ENCODE data around the gene KYNU. TPM values are rescaled to one million over a fixed set of nuclear protein-coding genes. Genes with fewer than 3 reads are reported as not detected.

The KYNU gene
- total RNA-seq, 1 donor from 2014 or later: 0.26 TPM

DNA sequence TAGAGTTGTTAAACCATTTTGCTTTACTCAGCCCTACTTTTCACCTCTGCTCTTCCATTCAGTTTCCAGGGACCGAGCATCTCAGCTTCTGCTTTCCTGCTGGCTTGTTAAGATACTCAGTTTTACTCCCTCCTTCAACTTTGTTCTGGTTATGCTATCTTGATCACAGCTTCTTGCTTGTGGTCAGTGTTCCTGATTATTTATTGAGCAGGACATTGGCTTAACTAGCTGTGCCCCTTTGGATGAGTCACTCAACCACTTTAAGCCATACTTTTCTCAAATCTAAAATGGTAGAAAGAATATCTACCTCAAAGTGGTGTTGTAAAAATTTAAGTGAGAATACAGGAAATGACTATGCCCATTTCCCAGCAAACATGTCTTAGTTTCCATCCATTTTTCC, 124.0 kb downstream of the KYNU start:
- no peaks in the 10 kb centered on the region for H3K27me3 Mint-ChIP-seq (ENCODE audit: low read depth)
- TF ChIP-seq, protein P1, sequence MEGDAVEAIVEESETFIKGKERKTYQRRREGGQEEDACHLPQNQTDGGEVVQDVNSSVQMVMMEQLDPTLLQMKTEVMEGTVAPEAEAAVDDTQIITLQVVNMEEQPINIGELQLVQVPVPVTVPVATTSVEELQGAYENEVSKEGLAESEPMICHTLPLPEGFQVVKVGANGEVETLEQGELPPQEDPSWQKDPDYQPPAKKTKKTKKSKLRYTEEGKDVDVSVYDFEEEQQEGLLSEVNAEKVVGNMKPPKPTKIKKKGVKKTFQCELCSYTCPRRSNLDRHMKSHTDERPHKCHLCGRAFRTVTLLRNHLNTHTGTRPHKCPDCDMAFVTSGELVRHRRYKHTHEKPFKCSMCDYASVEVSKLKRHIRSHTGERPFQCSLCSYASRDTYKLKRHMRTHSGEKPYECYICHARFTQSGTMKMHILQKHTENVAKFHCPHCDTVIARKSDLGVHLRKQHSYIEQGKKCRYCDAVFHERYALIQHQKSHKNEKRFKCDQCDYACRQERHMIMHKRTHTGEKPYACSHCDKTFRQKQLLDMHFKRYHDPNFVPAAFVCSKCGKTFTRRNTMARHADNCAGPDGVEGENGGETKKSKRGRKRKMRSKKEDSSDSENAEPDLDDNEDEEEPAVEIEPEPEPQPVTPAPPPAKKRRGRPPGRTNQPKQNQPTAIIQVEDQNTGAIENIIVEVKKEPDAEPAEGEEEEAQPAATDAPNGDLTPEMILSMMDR (conservative IDR thresholded peaks at IDR 0.05): no peak

GRCh38 chr2:143015656-143016055, 138.2 kb downstream of the KYNU start:
- Mint-ChIP-seq H3K4me3 (no peak overlapping the region), H3K27me3 (ENCODE audit: low read depth) (no peaks in the 10 kb centered on the region), H3K36me3 (ENCODE audit: low read depth) (no peaks in the 10 kb centered on the region), H3K4me1 (no peaks in the 10 kb centered on the region), H3K9me3 (no peaks in the 10 kb centered on the region), H3K27ac (ENCODE audit: unreplicated experiment) (no peak overlapping the region)
- TF ChIP-seq, protein P1 (conservative IDR thresholded peaks at IDR 0.05): no peak
- no peak for DNase-seq (ENCODE audit: low read depth, low spot score)

More for the DNA sequence above, 124.0 kb downstream of the KYNU start:
- Mint-ChIP-seq H3K9me3 (peaks cover 2% of the 10 kb centered on the region), H3K27ac (ENCODE audit: unreplicated experiment) (no peak overlapping the region), H3K4me1 (no peaks in the 10 kb centered on the region), H3K4me3 (no peak overlapping the region), H3K36me3 (ENCODE audit: low read depth) (peaks cover 2% of the 10 kb centered on the region)
- no peak for DNase-seq (ENCODE audit: low read depth, low spot score)

- Mint-ChIP-seq H3K4me1 (peaks cover 8% of the 10 kb centered on the region), H3K4me3 (peak overlapping the region; percentile 80), H3K9me3 (no peaks in the 10 kb centered on the region), H3K27ac (ENCODE audit: unreplicated experiment) (no peak overlapping the region), H3K27me3 (ENCODE audit: low read depth) (peaks cover 19% of the 10 kb centered on the region), H3K36me3 (ENCODE audit: low read depth) (no peaks in the 10 kb centered on the region)
- TF ChIP-seq, protein P1 (conservative IDR thresholded peaks at IDR 0.05): no peak
- peak; percentile 3 for DNase-seq (ENCODE audit: low read depth, low spot score)
Observed at GRCh38 chr2:143026411-143027054, 149.1 kb downstream of the KYNU start.

DNA sequence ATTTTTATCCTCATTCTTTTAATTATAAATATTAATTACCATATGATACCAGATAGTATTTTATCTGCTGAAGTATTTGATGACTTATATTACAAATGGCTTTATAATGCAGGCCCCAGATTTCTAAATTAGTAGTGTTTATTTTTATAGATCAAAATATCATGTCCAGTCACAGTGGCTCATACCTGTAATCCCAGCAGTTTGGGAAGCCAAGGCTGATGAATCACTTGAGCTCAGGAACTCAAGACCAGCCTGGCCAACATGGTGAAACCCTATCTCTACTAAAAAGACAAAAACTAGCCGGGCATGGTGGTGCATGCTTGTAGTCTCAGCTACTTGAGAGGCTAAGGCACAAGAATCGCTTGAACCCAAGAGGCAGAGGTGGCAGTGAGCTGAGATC, 151.7 kb downstream of the KYNU start:
- Mint-ChIP-seq H3K36me3 (ENCODE audit: low read depth) (no peaks in the 10 kb centered on the region), H3K27ac (ENCODE audit: unreplicated experiment) (no peak overlapping the region), H3K4me1 (peaks cover 8% of the 10 kb centered on the region), H3K4me3 (no peak overlapping the region), H3K27me3 (ENCODE audit: low read depth) (peaks cover 19% of the 10 kb centered on the region), H3K9me3 (no peaks in the 10 kb centered on the region)
- TF ChIP-seq, protein P1 (conservative IDR thresholded peaks at IDR 0.05): no peak
- no peak for DNase-seq (ENCODE audit: low read depth, low spot score)

- no peak overlapping the region for H3K27ac Mint-ChIP-seq (ENCODE audit: unreplicated experiment)
- H3K9me3 Mint-ChIP-seq: no peaks in the 10 kb centered on the region
- peaks cover 16% of the 10 kb centered on the region for H3K27me3 Mint-ChIP-seq (ENCODE audit: low read depth)
- H3K4me3 Mint-ChIP-seq: no peak overlapping the region
- TF ChIP-seq, protein P1 (conservative IDR thresholded peaks at IDR 0.05): no peak
- no peaks in the 10 kb centered on the region for H3K36me3 Mint-ChIP-seq (ENCODE audit: low read depth)
- H3K4me1 Mint-ChIP-seq: peaks cover 8% of the 10 kb centered on the region
- no peak for DNase-seq (ENCODE audit: low read depth, low spot score)
Observed at GRCh38 chr2:143030127-143030526, 152.7 kb downstream of the KYNU start.

Data from neural crest cell (in vitro differentiated cells).